ENCODE measurements around the gene SERINC4.

SERINC4 gene

GRCh38 chr15:43792761-43793476 lies 7.1 kb downstream of the SERINC4 start:
- TF ChIP-seq CTCF (IDR thresholded peaks at IDR 0.05; ENCODE audit: low read depth, low read length) = no peak
- H3K4me3 ChIP-seq (ENCODE audit: low read depth, low read length) = peak overlapping the region; percentile 99

DNA sequence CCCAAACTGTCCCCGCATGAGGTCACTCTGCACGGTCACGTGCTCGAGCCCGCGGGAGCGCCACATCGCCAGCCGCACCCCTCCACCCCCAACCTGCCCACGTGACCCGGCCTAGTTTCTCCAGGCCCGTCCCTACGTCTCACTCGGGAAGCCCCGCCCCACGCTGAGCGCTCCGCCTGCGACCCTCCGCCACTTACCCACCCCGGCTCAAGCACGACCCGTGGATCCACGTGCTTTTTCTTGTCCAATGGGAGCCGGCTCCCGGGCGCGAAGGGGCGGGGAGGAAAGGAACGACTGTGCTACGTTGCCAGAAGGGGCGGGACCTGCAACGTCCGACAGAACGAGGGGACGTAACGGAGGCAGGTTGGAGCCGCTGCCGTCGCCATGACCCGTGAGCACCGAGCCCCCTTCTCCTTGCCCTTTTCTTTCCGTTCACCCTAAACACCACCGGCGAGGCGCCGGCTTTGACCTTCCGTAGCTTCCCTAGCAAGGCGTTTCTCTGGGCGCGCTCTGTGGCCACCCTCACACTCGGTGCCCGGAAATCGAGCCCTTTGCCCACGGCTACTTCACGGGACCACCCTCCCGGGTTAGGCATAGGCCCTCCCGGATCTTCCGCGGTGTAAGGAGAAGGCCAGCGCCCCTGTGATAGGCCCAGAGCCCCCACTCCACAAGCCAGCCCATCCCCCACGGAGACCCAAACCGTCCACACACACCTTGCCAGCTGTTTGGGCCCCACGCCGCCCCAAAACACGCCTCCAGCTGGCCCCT lies 7.8 kb downstream of the SERINC4 start, which contains the start of gene SERF2:
TSS of gene SERF2 (plus strand) at position 328 of the 768 bp plus-strand sequence. CDS start at position 385, 57 bp downstream.
- H3K4me3 ChIP-seq (ENCODE audit: low read depth, low read length) = peak within 1 kb of the TSS; percentile 99
- no peak for TF ChIP-seq CTCF (IDR thresholded peaks at IDR 0.05; ENCODE audit: low read depth, low read length)

GRCh38 chr15:43789409-43789808 lies 10.6 kb downstream of the SERINC4 start:
- H3K4me3 ChIP-seq (ENCODE audit: low read depth, low read length) = no peak overlapping the region
- TF ChIP-seq CTCF (IDR thresholded peaks at IDR 0.05; ENCODE audit: low read depth, low read length) = no peak

DNA sequence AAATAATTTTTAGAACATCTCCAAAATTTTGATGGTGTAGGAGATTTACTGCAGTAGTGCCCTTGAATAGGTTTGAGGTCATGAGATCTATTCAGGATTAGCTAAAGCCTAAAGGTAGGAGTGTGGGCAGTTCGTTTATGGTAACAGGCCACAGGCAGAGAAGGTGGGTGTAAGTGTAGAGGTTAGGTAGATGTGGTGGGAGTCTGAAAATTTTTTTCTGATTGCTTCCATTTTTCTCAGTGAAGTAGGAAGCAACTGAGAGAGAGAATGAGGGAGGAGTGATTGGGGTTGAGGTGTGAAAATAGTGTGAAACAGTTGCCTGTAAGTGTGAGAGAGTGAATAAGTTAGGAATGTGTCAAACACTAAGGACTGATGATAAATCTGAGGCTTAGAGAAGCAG lies 21.0 kb downstream of the SERINC4 start:
- no peak for TF ChIP-seq CTCF (IDR thresholded peaks at IDR 0.05; ENCODE audit: low read depth, low read length)
- H3K4me3 ChIP-seq (ENCODE audit: low read depth, low read length) = no peak overlapping the region

DNA sequence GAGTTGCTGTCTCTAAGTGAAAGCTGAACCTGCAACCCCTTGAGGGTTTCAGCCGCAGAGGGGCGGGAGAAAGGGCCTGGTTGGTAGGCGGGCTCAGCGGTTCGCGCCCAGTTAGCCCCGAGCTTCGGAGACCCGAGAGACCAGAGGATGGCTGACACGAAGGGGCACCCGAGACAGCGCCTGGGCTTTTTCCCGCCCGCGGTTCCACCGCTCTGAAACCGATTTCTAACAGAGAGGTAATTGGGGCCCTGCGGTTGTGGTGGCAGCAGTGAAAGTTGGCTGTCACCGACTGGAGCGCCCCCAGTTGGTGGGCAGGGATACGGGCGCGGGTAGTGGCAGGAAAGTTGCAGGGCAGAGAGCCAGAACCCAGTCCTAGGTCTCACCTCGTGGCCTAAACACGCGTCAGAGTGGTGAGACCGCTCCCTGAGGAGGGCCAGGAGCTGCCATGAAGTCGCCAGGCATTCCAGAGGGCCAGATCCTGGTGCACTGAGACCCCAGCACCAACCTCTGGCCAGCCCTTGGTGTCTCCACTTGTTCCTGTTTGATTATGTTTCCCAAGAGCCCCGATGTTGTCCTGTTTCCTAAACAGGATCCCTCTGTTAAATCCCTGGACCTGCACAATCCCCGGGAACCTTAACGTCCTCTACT lies 22.6 kb downstream of the SERINC4 start:
- peak overlapping the region; percentile 74 for H3K4me3 ChIP-seq (ENCODE audit: low read depth, low read length)
- TF ChIP-seq CTCF (IDR thresholded peaks at IDR 0.05; ENCODE audit: low read depth, low read length) = peak; percentile 52; the same call in 1 of the 2 replicates

DNA sequence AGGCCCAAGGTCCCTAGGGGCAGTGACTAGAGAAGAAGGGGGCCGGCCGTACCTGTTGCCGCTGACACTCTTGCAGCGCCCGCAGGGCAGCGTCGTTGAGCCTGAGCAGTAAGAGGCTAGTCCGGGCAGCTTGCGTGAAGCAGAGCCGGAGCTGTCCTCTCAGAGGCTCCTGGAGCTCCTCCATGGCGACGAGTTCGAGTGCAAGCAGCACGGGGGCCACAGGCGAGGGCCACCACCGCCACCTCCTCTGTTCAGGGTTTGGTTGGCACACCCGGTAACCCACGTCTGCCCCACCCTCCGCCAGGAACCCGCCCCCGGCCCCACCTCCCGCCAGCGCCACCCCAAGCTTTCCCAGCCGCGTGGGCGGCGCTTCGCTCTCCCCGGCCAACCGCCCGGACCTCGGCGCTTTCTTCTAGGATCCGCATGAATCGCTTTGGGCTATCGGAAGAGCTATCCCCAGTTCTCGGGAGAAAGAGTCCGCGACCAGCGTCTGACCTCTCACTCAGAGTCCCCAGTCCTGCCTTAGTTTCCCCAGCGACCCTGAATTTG lies 23.2 kb downstream of the SERINC4 start, which contains the start of gene ELL3:
TSS of gene ELL3 (minus strand) at position 249 of the 549 bp plus-strand sequence. CDS start at position 184, 65 bp downstream.
- no peak for TF ChIP-seq CTCF (IDR thresholded peaks at IDR 0.05; ENCODE audit: low read depth, low read length)
- peak within 1 kb of the TSS; percentile 74 for H3K4me3 ChIP-seq (ENCODE audit: low read depth, low read length)

Data from WI38 (cell line).